ENCODE measurements around the gene TNS3. TPM values are rescaled to one million over a fixed set of nuclear protein-coding genes. Genes with fewer than 3 reads are reported as not detected.

The TNS3 gene
- total and polyA plus RNA-seq, 2 donors (not counting 1 experiment from before 2014, with no cell fraction given): 11.4 to 77.5 TPM

GRCh38 chr7:47461161-47461560 lies 120.8 kb downstream of the TNS3 start:
- Histone ChIP-seq H3K27me3 (replicated peaks in 1 of 4; ENCODE audit: control extremely low read depth in 1 of 4, control insufficient read depth in 3 of 4, insufficient read depth in 4 of 4, low read length in 3 of 4) (no peaks in the 10 kb centered on the region), H3K27ac (ENCODE audit: low read length in 2 of 2) (no peak overlapping the region), H3K9me3 (ENCODE audit: control extremely low read depth in 1 of 3, control insufficient read depth in 2 of 3, insufficient read depth in 1 of 3, low read length in 2 of 3) (no peaks in the 10 kb centered on the region), H3K4me3 (ENCODE audit: control extremely low read depth in 1 of 5, extremely low read depth in 1 of 5, insufficient read depth in 1 of 5, low read depth in 2 of 5, low read length in 4 of 5) (no peak overlapping the region), H2AFZ (ENCODE audit: insufficient read depth, low read depth, low read length, poor library complexity, severe bottlenecking) (no peak overlapping the region), H4K20me1 (ENCODE audit: control insufficient read depth, insufficient read depth, low read length, poor library complexity, severe bottlenecking) (no peaks in the 10 kb centered on the region), H3K36me3 (replicated peaks in 1 of 2; ENCODE audit: control extremely low read depth in 1 of 2, control insufficient read depth in 1 of 2, extremely low read depth in 1 of 2, insufficient read depth in 2 of 2, low read length in 1 of 2) (peaks cover 0 to 3% of the 10 kb centered on the region in 2 experiments), H3K79me2 (ENCODE audit: control insufficient read depth, insufficient read depth, low read length) (peaks cover 4% of the 10 kb centered on the region), H3K4me1 (ENCODE audit: control insufficient read depth in 2 of 2, insufficient read depth in 2 of 2, low read length in 2 of 2) (no peaks in the 10 kb centered on the region), H3K4me2 (replicated peaks; ENCODE audit: low read depth, low read length, poor library complexity, severe bottlenecking) (no peak overlapping the region), H3K9ac (ENCODE audit: low read length) (no peak overlapping the region)
- Mint-ChIP-seq H3K9me3 (ENCODE audit: insufficient read depth) (no peaks in the 10 kb centered on the region), H3K4me1 (peaks cover 12% of the 10 kb centered on the region), H3K4me3 (no peak overlapping the region), H3K27me3 (no peaks in the 10 kb centered on the region), H3K27ac (no peak overlapping the region)
- no peak for DNase-seq
- CTCF ChIA-PET: no interaction called here
- POLR2A ChIA-PET: no interaction called here
- no peak for ATAC-seq (ENCODE audit: low read depth)
- TF ChIP-seq EZH2 (IDR thresholded peaks at IDR 0.05; ENCODE audit: borderline replicate concordance, insufficient read depth, low read depth, low read length, poor library complexity, severe bottlenecking): no peak
- TF ChIP-seq CTCF (IDR thresholded peaks at IDR 0.05): no peak
- WGBS (ENCODE audit: insufficient coverage): 88% methylated on average over 4 of the region's 4 CpGs
- intact Hi-C loops (cut with micrococcal nuclease): no loop called here

DNA sequence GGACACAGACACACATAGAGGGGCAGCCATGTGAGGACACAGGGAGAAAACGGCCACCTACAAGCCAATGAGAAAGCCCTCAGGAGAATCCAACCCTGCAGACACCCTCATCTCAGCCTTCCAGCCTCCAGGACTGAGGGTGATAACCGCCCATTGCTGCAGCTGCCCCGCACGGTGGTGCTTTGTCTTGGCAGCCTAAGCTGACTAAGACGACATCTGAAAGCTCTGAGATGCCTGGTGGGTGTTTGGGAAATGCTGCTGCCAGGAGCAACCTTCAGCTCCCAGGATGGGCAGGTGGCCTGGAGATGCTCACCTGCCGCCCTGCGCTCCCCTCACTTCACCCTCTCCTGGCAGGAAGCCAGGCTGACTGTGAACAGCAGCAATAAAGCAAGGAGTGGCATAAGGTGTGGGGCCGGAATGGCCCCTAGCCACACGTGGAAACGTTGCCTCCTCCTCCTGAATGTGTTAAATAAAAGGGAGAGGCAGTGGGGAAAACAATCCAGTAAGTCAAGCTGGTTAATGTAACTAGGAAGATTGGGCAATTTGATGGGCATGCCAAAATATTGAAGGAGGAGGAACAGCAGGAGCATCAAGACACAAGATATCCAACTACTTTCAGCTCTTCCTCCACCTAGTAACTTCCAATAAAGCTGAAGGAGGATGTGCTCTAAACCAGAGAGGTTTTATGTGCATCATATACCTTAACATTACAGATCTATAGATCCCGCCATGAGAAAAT lies 121.5 kb downstream of the TNS3 start:
- no peaks in the 10 kb centered on the region for H3K27me3 Mint-ChIP-seq
- no peaks in the 10 kb centered on the region for H4K20me1 ChIP-seq (ENCODE audit: control insufficient read depth, insufficient read depth, low read length, poor library complexity, severe bottlenecking)
- CTCF ChIA-PET: interaction anchor here (1.2 kb wide), 1 partner anchor 16 kb away, joined by 3 read pairs; no protein-coding TSS in a partner anchor
- no peak overlapping the region for H3K4me3 Mint-ChIP-seq
- no peaks in the 10 kb centered on the region for H3K4me1 ChIP-seq (ENCODE audit: control insufficient read depth in 2 of 2, insufficient read depth in 2 of 2, low read length in 2 of 2)
- no peak for TF ChIP-seq CTCF (IDR thresholded peaks at IDR 0.05)
- TF ChIP-seq EZH2 (IDR thresholded peaks at IDR 0.05; ENCODE audit: borderline replicate concordance, insufficient read depth, low read depth, low read length, poor library complexity, severe bottlenecking): no peak
- H3K27ac Mint-ChIP-seq: no peak overlapping the region
- DNase-seq: no peak
- ATAC-seq (ENCODE audit: low read depth): no peak
- no peak overlapping the region for H2AFZ ChIP-seq (ENCODE audit: insufficient read depth, low read depth, low read length, poor library complexity, severe bottlenecking)
- peaks cover 4% of the 10 kb centered on the region for H3K79me2 ChIP-seq (ENCODE audit: control insufficient read depth, insufficient read depth, low read length)
- H3K27ac ChIP-seq (ENCODE audit: low read length in 2 of 2): no peak overlapping the region
- H3K4me2 ChIP-seq (replicated peaks; ENCODE audit: low read depth, low read length, poor library complexity, severe bottlenecking): no peak overlapping the region
- intact Hi-C loops (cut with micrococcal nuclease): no loop called here
- no peak overlapping the region for H3K9ac ChIP-seq (ENCODE audit: low read length)
- WGBS (ENCODE audit: insufficient coverage): 100% methylated on average over 7 of the region's 11 CpGs
- peaks cover 12% of the 10 kb centered on the region for H3K4me1 Mint-ChIP-seq
- POLR2A ChIA-PET: no interaction called here
- no peaks in the 10 kb centered on the region for H3K27me3 ChIP-seq (replicated peaks in 1 of 4; ENCODE audit: control extremely low read depth in 1 of 4, control insufficient read depth in 3 of 4, insufficient read depth in 4 of 4, low read length in 3 of 4)
- no peaks in the 10 kb centered on the region for H3K9me3 Mint-ChIP-seq (ENCODE audit: insufficient read depth)
- peaks cover 0 to 3% of the 10 kb centered on the region in 2 experiments for H3K36me3 ChIP-seq (replicated peaks in 1 of 2; ENCODE audit: control extremely low read depth in 1 of 2, control insufficient read depth in 1 of 2, extremely low read depth in 1 of 2, insufficient read depth in 2 of 2, low read length in 1 of 2)
- no peaks in the 10 kb centered on the region for H3K9me3 ChIP-seq (ENCODE audit: control extremely low read depth in 1 of 3, control insufficient read depth in 2 of 3, insufficient read depth in 1 of 3, low read length in 2 of 3)
- H3K4me3 ChIP-seq (ENCODE audit: control extremely low read depth in 1 of 5, extremely low read depth in 1 of 5, insufficient read depth in 1 of 5, low read depth in 2 of 5, low read length in 4 of 5): no peak overlapping the region

Measured in B cell (primary cell).